GM19452 (cell line): ENCODE measurements around the gene PRKCG.
"Not testable (repeated sequence)": the region's sequence is repeated elsewhere in the genome, so short reads cannot be mapped to it uniquely, and the experiment has no call there.

ENCODE experiments used
- ATAC-seq: cut with Tn5 transposase; IDR thresholded peaks from one replicate; pipeline ENCODE4 v1.9.1; 2021; ENCODE audit not compliant: unreplicated experiment

The PRKCG gene

GRCh38 chr19:53942001-53942786 lies 60.2 kb downstream of the PRKCG start:
- ATAC-seq, result no peak

GRCh38 chr19:53944416-53944815 lies 62.4 kb downstream of the PRKCG start:
- ATAC-seq, result no peak

- ATAC-seq, result no peak
Observed at GRCh38 chr19:53944933-53945332, 62.9 kb downstream of the PRKCG start.

- ATAC-seq, result no peak
Observed at GRCh38 chr19:53945441-53945840, 63.4 kb downstream of the PRKCG start.

DNA sequence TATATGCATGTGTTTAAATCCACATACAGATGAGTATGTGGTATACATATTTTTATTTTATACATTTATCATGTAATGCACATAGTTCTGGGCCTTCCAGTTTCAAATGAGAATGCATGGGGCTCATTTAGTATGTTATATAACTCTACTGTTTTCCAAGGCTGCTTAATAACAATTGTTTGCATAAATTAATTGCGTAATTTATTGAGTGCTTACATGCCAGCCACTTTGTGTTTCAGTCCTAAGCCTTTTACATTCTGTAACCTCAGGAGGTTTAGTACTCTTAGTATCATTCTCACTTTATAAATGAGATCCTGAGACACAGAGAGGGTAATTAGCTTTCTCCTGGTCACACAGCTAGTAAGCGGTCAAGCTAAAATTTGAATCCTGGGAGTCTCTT lies 64.0 kb downstream of the PRKCG start:
- no peak for ATAC-seq

DNA sequence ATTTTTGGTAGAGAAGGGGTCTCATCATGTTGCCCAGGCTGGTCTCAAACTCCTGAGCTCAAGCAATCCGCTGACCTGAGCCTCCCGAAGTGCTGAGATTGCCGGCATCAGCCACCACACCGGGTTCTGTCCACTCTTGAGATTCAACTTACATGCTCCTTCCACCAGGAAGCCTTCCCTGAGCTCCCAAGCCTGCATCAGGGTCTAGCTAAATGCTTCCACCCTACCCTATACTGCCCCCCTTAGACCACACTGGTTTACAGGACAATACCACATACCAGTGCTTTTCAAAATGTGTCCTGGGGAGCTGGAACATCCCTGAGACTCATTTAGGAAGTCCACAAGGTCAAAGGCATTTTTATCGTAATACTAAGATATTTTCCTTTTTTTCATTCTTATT lies 65.6 kb downstream of the PRKCG start:
- ATAC-seq, result no peak

- not testable (repeated sequence) for ATAC-seq
Observed at GRCh38 chr19:53948611-53949010, 66.6 kb downstream of the PRKCG start.

- no peak for ATAC-seq
Observed at GRCh38 chr19:53951436-53951835, 69.4 kb downstream of the PRKCG start.

GRCh38 chr19:53951947-53952346 lies 70.0 kb downstream of the PRKCG start:
- ATAC-seq, result no peak

GRCh38 chr19:53953383-53953782 lies 71.4 kb downstream of the PRKCG start:
- no peak for ATAC-seq
